Measurements from ENCODE around the gene MED19.
"Not testable (repeated sequence)": the region's sequence is repeated elsewhere in the genome, so short reads cannot be mapped to it uniquely, and the experiment has no call there.

Gene MED19, protein sequence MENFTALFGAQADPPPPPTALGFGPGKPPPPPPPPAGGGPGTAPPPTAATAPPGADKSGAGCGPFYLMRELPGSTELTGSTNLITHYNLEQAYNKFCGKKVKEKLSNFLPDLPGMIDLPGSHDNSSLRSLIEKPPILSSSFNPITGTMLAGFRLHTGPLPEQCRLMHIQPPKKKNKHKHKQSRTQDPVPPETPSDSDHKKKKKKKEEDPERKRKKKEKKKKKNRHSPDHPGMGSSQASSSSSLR

DNA sequence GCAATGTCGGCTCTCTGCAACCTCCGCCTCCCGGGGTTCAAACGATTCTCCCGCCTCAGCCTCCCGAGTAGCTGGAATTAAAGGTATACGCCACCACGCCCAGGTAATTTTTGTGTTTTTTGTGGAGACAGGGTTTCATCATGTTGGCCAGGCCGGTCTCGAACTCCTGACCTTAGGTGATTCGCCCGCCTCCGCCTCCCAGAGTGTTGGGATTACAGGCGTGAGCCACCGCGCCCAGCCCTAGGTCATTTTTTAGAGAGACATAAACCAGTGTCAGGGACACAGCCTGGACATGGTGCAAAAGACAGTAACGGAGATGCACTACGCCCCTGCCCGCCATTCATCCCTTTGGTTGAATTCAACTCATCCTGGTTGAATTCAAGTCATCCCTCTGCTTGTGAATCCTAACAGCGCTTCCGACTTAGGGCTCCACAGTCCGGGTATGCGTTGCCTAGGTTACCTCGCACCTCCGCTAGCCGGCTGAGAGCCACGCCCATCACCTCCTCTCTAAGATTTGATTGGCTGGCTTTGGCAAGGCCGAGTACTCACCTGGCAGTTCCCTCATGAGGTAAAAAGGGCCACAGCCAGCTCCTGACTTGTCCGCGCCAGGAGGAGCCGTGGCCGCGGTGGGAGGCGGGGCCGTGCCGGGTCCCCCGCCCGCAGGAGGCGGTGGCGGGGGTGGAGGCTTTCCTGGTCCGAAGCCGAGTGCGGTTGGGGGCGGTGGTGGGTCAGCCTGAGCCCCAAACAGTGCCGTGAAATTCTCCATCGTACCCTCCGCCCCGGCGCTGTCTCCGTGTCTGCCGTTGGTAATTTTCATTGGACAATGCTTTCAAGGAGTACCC lies at the start of gene MED19:
Gene MED19 (minus strand): TSS at position 802 of the 842 bp plus-strand sequence. CDS start 36 bp downstream, at position 766.
- DNase-seq: no peak

DNA sequence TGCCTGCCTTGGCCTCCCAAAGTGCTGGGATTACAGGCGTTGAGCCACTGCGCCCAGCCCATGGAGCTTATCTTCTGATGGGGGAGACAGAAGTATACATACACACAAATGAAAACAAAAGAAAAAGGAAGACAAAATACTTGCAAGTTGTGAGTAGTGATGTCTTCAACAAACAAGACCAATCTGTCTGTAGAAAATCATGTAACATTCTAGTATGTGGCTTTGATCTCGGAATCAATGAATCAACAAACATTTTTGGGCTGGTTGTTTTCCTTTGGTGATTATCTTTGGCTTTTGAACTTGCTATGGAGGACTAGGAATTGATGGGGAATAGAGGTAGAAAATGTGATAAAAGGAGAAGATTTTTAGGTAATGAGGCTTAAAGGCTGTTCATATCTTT lies 46.2 kb upstream of the MED19 start:
- DNase-seq: no peak

DNA sequence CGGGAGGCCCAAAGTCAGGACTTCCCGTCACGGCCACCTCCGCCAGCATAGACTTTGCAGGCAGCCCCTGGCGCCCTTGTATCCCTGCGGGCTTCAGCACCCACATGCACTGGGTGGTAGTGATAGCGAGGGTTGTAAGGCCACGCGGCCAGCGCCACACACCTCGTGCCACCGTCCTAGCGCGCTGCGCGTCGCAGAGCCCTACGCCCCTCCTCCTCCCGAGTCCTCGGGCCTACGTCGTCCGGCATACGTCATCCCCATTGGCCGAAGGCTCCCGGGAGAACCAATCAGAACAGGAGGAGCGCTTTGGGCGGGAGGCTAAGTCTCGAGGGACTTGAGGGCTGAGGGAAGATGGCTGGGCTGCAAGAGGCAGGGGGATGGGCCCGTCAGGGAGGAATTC lies 40.9 kb upstream of the MED19 start:
- DNase-seq: no peak

DNA sequence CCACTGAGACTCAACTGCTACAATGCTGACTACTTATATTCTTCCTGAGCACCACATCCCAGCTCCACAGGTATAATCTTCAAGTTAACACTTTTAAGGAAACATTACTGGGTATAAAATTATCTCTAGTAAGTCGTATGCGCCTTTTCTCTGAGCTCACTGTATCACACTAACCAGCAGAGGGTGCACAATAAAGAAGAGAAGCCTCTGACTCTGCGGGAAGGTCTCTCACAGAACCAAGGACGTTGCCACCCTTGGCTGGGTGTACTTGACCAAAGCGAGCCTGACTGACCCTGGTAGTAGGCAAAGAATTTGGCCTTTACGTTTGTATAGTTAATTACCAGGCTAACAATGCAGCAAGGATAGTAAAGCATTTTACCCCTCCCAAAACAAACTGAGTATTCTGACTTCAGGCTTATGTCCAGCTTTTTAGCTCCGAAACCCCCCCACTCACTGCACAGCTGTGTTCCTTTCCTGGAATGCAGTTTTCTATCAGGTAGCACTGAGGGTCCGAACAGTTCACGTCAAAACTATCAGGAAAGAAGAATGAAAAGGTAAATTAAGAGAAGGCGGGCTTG lies 39.8 kb upstream of the MED19 start, which contains the start of gene BTBD18:
Gene BTBD18 (minus strand): TSS at position 144 of the 578 bp plus-strand sequence. CDS start 631 bp downstream, outside the sequence.
- no peak for DNase-seq

DNA sequence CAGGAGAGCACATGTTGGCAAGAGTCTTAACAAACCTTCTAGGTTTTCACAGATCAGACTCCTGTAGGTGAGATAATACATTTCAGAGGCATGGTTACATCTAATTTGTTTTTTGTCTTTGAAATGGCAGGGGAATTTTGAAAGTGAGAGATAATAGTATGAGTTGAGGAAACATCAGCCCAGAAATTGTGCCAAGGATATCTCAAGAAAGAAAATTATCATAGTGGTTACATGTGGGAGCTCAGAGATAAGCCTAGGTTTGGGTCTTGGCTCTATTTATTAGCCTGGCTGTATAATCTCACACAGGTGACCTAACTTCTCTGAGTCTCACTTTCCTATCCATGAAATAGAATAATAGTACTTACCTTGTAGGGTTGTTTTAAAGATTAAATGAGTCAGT lies 39.2 kb upstream of the MED19 start:
- no peak for DNase-seq

DNA sequence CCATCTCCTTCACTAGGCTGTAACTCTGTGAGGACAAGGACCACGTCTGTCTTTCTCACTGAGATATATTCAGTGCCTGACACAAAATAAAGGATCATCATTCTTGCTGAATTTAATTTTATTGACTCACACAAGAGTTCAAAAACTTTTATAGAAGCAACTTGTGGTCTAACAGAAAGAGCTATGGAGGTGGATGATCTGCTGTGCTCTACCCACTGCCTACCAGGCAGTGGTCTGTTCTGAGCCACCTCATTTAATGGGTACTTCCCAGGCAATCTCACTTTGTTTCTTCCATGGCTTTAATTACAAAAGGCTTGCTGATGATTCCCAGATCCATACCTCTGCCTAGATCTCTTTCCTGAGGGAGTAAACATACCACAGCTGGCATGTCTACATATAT lies 34.9 kb upstream of the MED19 start:
- DNase-seq: no peak

DNA sequence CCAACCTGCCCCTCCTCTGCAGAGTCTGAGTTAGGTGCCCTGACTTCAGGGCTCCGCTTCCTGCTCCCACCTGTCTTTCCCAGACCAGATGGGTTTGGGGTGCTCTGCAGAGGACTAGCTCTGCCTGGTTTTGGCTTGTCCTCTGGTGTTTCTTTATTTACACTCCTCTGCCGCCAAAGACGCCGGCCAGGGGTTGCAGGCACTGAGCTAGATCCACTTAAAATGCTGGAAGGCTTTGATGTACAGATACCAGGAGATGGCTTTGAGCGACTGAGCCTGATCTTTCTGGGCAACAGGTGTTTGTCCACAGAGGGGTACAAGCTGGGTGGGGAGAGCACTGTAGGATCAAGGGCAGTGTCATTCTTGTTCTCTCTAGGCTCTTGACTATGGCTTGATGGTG lies 33.2 kb upstream of the MED19 start:
- no peak for DNase-seq

DNA sequence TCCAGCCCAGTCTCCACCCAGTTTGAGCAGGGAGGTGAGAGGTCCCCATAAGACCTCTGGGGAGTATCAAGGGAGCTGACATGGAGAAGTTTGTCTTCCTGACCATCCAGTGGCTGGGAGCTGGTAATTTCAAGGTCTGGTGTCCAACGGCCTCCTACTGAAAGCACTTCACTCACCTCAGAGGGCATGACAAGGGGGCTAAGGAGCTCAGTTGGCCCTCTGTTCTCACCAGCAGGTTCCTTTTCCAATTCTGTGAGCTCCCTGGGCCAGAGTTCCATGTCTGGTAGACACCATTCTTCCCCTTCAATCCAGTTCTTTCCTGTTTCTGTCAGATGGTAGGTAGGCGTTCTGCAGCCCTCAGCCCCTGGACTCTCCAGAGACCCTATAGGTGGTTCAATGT lies 32.3 kb upstream of the MED19 start:
- DNase-seq: no peak

DNA sequence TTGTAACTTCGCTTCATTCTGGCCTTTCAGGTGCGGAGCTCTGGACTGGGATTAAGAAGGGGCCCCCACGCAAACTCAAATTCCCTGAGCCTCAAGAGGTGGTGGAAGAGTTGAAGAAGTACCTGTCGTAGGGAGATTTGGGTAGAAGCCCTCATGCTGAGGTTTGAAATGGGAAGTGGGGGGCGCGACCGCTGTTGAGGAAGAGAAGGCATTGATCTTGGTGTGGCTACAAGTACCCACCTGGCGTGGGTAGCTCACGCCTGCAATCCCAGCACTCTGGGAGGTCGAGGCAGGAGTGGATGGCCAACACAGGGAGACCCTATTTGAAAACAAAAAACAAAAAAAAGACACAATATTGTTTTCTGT lies 30.1 kb upstream of the MED19 start:
- no peak for DNase-seq

DNA sequence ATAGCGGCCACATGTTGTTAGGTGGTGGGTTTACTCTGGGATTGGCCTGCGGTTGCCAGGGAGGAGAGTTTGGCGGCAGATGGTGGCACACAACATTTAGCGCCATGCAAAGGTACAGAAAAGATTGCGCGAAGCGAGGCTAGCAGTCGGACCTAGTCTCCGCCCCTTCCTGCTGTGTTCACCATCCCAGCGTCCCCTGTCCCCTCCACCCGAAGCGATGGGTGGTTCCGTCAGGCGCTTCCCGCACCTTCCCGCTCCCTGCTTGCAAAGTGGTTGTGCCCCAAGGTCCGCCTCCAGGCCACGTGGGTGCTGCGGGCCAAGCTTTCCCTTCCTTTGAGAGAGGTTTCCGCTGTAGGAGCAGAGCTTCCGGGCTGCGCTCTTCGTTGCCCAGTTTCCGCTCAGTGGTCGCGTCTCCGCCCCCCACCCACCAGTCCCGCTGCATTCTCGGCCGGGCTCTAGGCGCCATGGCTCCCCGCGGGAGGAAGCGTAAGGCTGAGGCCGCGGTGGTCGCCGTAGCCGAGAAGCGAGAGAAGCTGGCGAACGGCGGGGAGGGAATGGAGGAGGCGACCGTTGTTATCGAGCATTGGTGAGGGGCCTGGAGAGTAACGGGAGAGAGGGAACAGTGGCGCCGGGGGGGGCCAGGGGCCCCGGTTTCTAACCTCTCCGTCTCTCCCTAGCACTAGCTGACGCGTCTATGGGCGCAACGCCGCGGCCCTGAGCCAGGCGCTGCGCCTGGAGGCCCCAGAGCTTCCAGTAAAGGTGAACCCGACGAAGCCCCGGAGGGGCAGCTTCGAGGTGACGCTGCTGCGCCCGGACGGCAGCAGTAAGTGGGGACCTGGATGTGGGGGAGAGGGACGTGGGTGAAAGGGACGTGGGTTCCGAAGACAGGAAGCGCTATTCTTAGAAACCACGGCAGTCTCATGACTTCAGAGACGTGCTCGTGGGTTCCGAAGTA lies 29.4 kb upstream of the MED19 start, which contains the start of gene SELENOH:
Gene SELENOH (plus strand): TSS at position 360 of the 955 bp plus-strand sequence. CDS start 105 bp downstream, at position 465.
- DNase-seq: peak; percentile 98

DNA sequence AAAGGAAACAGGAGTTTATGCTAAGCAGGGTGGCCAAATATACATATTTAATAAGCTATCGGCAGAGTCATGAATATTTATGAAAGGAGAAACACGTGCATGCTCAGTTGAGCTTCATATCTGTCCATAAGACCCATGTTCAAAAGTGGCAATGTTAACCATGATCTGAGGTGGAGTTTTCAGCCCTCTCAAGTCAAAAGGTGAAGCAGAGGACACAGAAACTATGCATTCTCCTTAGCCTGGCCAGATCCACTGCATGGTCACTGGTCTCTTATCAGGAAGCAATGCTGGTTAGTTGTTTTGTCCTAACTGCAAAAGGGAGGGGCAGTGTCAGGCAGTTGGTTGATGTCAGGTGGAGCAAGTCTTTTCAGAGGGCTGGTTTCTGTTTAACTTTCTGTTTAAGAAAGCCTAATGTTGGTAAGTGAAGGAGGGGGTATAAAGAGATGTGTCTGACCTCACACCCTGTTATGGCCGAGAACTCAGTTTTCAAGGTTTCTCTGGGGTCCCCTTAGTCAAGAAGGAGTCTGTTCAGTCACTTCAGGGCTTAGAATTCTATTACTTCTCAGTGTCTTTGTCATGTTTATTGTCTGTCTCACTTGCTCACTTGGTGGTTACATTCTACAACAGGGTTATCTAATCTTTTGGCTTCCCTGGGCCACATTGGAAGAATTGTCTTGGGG lies 23.7 kb upstream of the MED19 start:
- no peak for DNase-seq

DNA sequence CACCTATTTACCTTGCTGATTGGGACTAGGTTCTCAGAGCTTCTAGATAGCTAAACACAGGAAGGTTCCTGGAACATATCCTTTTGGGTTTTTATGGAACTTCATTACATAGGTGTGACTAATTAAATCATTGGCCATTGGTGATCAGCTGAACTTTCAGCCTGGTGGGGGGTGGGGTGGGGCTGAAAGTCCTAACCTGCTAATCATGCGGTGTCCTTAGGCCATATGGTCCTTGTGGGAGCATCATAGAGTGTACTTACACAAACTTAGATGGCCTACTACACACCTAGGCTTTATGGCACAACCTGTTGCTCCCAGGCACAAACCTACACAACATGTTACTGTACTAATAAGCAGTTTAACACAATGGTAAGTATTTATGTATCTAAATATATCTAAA lies 20.6 kb upstream of the MED19 start:
- no peak for DNase-seq

DNA sequence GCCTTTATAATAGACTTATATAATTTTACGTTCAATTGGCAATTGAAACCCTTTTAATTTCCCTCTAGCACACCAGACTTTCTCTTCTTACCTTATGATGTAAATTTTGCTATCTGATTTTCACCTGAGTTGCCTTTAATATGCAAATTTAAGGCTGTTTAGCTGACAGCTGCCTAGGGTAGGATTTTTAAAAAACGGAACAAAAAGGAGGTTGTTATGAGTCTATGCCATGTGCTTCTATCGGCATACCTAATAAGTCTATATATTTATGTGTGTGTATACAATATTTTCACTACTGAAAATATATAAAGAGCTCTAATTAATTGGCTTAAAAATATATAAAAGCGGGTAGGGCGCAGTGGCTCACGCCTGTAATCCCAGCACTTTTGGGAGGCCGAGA lies 17.5 kb upstream of the MED19 start:
- no peak for DNase-seq

DNA sequence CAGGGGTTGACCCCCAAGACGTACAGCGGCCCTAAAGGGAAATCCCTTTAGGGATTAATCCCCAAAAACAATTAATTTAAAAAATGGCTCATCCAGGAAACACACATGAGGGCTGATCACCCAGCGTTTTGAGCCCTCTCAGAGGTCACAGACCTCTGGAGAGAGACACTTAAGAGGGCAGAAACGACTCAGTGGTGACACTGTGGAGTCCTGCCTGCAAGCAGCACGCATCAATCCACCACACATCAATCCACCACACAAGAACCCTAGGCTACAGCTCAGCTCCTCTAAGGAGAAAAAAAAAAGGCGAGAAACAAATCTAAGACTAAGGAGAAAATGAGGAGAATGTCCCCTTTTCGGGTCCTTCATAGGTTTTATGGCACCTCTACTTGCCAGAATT lies 16.8 kb upstream of the MED19 start:
- no peak for DNase-seq

DNA sequence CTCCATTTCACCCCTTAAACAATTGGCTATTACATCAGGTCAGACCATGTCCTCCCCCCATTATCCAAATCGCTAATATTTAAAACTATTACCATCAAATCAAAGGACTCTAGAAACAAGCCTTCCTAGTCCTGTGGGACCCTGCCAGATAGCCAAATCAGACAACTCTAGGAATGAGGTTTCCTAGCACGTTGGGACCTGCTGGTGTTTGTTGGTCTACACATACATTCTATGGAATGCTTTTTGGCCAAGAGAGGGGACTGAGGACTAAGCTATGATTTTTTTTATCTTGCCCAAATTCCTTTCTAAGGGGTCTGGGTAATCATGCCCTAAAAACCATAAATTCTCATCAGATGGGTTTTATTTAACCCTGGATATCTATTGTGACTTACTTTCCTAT lies 15.2 kb upstream of the MED19 start:
- DNase-seq: no peak

DNA sequence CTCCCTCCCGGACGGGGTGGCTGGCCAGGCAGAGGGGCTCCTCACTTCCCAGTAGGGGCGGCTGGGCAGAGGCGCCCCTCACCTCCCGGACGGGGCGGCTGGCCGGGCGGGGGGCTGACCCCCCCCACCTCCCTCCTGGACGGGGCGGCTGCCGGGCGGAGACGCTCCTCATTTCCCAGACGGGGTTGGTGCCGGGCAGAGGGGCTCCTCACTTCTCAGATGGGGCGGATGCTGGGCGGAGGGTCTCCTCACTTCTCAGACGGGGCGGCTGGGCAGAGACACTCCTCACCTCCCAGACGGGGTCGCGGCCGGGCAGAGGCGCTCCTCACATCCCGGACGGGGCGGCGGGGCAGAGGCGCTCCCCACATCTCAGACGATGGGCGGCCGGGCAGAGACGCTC lies 4.7 kb upstream of the MED19 start:
- DNase-seq: not testable (repeated sequence)

DNA sequence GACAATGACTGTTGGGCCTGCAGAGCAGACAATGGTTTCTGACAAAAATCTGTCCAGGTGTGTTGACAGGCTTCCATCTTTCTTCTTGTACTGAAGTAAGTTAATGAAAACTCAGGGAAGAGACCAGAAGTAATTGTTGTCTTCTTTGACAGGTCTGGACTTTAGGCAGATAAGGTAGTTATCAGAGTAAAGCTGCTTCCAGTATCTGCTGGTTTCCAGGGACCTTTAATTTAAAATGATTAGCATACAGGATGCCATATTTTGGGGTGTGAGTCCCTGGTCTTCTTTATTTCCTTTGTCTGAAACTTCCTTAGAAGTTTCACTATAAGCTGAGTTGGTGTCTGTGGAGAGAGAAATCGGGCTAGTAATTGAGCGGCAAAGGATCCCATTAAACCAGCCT lies 1.8 kb upstream of the MED19 start:
- DNase-seq: no peak

DNA sequence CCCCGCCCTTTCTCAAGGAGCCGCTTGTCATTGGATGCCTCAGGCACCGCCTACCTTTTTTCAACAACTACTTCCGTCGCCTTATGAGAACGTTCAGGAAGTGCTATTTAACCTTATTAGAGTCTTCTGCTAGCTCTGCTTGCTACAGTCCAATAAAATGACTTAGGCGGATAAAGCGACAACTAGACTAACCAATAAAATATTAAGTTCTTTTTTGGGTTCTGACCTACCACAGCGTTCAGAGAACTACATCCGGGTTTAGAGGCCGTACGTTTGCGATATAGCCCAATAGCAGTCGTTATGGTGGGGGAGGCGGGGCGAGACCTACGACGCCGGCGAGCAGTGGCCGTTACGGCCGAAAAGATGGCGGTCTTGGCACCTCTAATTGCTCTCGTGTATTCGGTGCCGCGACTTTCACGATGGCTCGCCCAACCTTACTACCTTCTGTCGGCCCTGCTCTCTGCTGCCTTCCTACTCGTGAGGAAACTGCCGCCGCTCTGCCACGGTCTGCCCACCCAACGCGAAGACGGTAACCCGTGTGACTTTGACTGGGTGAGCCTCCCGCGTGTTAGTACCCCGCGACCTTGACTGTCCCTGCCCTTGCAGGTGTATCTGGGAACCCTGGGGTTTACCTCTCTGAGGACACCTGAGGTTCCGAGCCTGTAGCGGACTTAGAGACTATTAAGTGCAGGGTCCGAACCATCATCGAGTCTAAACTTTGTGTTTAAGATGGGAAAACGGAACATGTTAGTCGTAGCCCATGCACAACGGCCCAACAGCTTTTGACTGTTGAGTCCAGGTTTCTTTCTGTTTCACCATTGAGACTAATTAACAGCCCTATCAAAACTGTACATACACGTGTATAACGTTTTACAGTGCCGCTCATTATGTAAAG lies 488 bp upstream of the MED19 start, which contains the start of gene TMX2:
Gene TMX2 (plus strand): TSS at position 338 of the 895 bp plus-strand sequence. CDS start 26 bp downstream, at position 364.
- DNase-seq: peak; percentile 95

DNA sequence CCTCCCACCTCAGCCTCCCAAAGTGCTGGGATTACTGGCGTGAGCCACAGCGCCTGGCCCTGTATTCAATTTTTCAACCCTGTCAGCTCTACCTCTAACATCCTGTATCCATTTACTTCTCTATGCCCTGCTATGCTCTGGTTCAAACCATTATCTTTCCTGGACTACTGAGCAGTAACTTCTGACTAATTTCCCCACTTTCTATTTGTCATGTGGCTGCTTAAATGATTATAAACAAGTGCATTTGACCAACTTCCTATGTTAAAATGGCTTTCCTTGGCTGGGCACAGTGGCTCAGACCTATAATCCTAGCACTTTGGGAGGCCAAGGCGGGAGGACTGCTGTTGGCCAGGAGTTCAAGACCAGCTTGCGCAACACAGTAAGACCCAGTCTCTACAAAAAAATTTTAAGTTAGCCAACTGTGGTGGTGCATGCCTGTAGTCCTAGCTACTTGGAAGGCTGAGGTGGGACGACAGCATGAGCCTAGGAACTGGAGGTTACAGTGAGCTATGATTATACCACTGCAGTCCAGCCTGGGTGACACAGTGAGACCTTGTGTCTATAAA lies 2.1 kb downstream of the MED19 start:
- no peak for DNase-seq

DNA sequence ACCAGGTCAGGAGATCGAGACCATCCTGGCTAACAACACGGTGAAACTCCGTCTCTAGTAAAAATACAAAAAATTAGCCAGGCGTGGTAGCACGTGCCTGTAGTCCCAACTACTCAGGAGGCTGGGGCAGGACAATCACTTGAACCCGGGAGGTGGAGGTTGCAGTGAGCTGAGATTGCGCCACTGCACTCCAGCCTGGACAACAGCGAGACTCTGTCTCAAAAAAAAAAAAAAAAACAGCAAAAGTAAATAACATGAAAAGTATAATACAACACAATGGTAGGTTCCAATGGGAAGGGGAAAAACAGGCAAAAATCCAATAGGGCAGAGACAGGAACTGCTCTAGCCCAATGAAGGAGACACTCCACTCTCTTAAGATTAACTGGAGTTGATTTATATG lies 6.6 kb downstream of the MED19 start:
- DNase-seq: not testable (repeated sequence)
